ENCODE results near the gene FGD3. TPM values are rescaled to one million over a fixed set of nuclear protein-coding genes. Genes with fewer than 3 reads are reported as not detected.
"Not testable (repeated sequence)": the region's sequence is repeated elsewhere in the genome, so short reads cannot be mapped to it uniquely, and the experiment has no call there.

FGD3 gene
- total RNA-seq, 2 donors from 2014 or later: 6.2 to 11.0 TPM

GRCh38 chr9:92988215-92988768 is 41.0 kb downstream of the FGD3 start:
- Histone ChIP-seq H3K27me3 (replicated peaks; ENCODE audit: insufficient read depth) (no peaks in the 10 kb centered on the region), H3K36me3 (no peaks in the 10 kb centered on the region), H3K27ac (no peak overlapping the region), H3K4me3 (no peak overlapping the region), H3K4me1 (replicated peaks) (no peaks in the 10 kb centered on the region), H3K9me3 (no peaks in the 10 kb centered on the region)
- DNase-seq (ENCODE audit: low spot score): no peak
- 60% methylated on average over 1 of the region's 1 CpG for WGBS
- TF ChIP-seq POLR2AphosphoS5 (IDR thresholded peaks at IDR 0.05): no peak
- no peak for TF ChIP-seq CTCF (IDR thresholded peaks at IDR 0.05)
- TF ChIP-seq POLR2A (IDR thresholded peaks at IDR 0.05): no peak
- intact Hi-C loops (cut with DNase I): no loop called here

GRCh38 chr9:92989561-92989960 is 42.2 kb downstream of the FGD3 start:
- no peak overlapping the region for H3K27ac ChIP-seq

GRCh38 chr9:92990461-92990860 is 43.1 kb downstream of the FGD3 start:
- H3K27ac ChIP-seq: no peak overlapping the region
- no peaks in the 10 kb centered on the region for H3K36me3 ChIP-seq
- no peaks in the 10 kb centered on the region for H3K4me1 ChIP-seq (replicated peaks)
- H3K9me3 ChIP-seq: no peaks in the 10 kb centered on the region
- TF ChIP-seq POLR2A (IDR thresholded peaks at IDR 0.05) (no peak), POLR2AphosphoS5 (IDR thresholded peaks at IDR 0.05) (no peak), CTCF (IDR thresholded peaks at IDR 0.05) (no peak)
- WGBS: 92% methylated on average over 3 of the region's 3 CpGs
- intact Hi-C loops (cut with DNase I): no loop called here
- DNase-seq (ENCODE audit: low spot score): no peak
- no peak overlapping the region for H3K4me3 ChIP-seq
- H3K27me3 ChIP-seq (replicated peaks; ENCODE audit: insufficient read depth): no peaks in the 10 kb centered on the region

More at GRCh38 chr9:92989561-92989960, 42.2 kb downstream of the FGD3 start:
- no peaks in the 10 kb centered on the region for H3K9me3 ChIP-seq
- intact Hi-C loops (cut with DNase I): no loop called here
- DNase-seq (ENCODE audit: low spot score): no peak
- H3K27me3 ChIP-seq (replicated peaks; ENCODE audit: insufficient read depth): no peaks in the 10 kb centered on the region
- 47% methylated on average over 3 of the region's 3 CpGs for WGBS
- no peak for TF ChIP-seq POLR2AphosphoS5 (IDR thresholded peaks at IDR 0.05)
- no peaks in the 10 kb centered on the region for H3K36me3 ChIP-seq
- no peaks in the 10 kb centered on the region for H3K4me1 ChIP-seq (replicated peaks)
- H3K4me3 ChIP-seq: no peak overlapping the region

GRCh38 chr9:92992549-92992948 is 45.2 kb downstream of the FGD3 start:
- 85% methylated on average over 4 of the region's 4 CpGs for WGBS
- H3K36me3 ChIP-seq: no peaks in the 10 kb centered on the region
- no peak for DNase-seq (ENCODE audit: low spot score)
- TF ChIP-seq CTCF (IDR thresholded peaks at IDR 0.05) (no peak), POLR2AphosphoS5 (IDR thresholded peaks at IDR 0.05) (no peak), POLR2A (IDR thresholded peaks at IDR 0.05) (no peak)
- no peaks in the 10 kb centered on the region for H3K9me3 ChIP-seq
- H3K4me3 ChIP-seq: no peak overlapping the region
- no peak overlapping the region for H3K27ac ChIP-seq
- intact Hi-C loops (cut with DNase I): no loop called here
- H3K27me3 ChIP-seq (replicated peaks; ENCODE audit: insufficient read depth): no peaks in the 10 kb centered on the region
- no peaks in the 10 kb centered on the region for H3K4me1 ChIP-seq (replicated peaks)

GRCh38 chr9:92998871-92999270 is 51.5 kb downstream of the FGD3 start:
- H3K4me3 ChIP-seq; H3K27me3 ChIP-seq (replicated peaks; ENCODE audit: insufficient read depth); DNase-seq (ENCODE audit: low spot score); H3K36me3 ChIP-seq; intact Hi-C loops (cut with DNase I); H3K27ac ChIP-seq; H3K4me1 ChIP-seq (replicated peaks); H3K9me3 ChIP-seq: not testable (repeated sequence)
- WGBS: 93% methylated on average over 10 of the region's 10 CpGs

- Histone ChIP-seq H3K36me3 (no peaks in the 10 kb centered on the region), H3K27me3 (replicated peaks; ENCODE audit: insufficient read depth) (no peaks in the 10 kb centered on the region), H3K4me1 (replicated peaks) (no peaks in the 10 kb centered on the region), H3K4me3 (no peak overlapping the region), H3K9me3 (no peaks in the 10 kb centered on the region), H3K27ac (no peak overlapping the region)
- intact Hi-C loops (cut with DNase I): loop anchor here (10.0 kb wide), 2 partner anchors 94 to 164 kb away; partner anchors contain the start of gene CARD19
- WGBS: 28% methylated on average over 2 of the region's 2 CpGs
- TF ChIP-seq POLR2A (IDR thresholded peaks at IDR 0.05) (no peak), CTCF (IDR thresholded peaks at IDR 0.05) (no peak), POLR2AphosphoS5 (IDR thresholded peaks at IDR 0.05) (no peak)
- no peak for DNase-seq (ENCODE audit: low spot score)
Observed at GRCh38 chr9:93001031-93001430, 53.7 kb downstream of the FGD3 start.
